Endothelial cell of umbilical vein (primary cell): ENCODE results near the gene TLR9. TPM values are rescaled to one million over a fixed set of nuclear protein-coding genes. Genes with fewer than 3 reads are reported as not detected.

Experiments used
- BruUV-seq: library from RNA; stranded (reverse); fragments of 400-500 nt; replicated peaks from 2 replicates; lab custom pipeline; 2021; lab: Mats Ljungman, UMichigan
- CTCF ChIA-PET: fragments of 300-600, 350-600 bp; sonication (Branson Sonifier 250); formaldehyde crosslinking; loops from one replicate; lab custom pipeline; 2021; ENCODE audit warnings: antibody characterized with exemption, inconsistent platforms; lab: Charles Lee
- POLR2A ChIA-PET: fragments of 300-600, 350-600 bp; sonication (Branson Sonifier 250); formaldehyde crosslinking; loops from one replicate; lab custom pipeline; 2021; ENCODE audit warnings: antibody characterized with exemption, inconsistent platforms; lab: Charles Lee
- DNase-seq: peaks from one replicate; pipeline ENCODE4 v3.0.0-alpha.2; 2011; ENCODE audit warnings: low read depth, low spot score
- FAIRE-seq: peaks from 2 replicates; lab custom pipeline; 2011; peaks lifted over from hg19 to GRCh38; lab: Jason Lieb, UNC
- H2AFZ ChIP-seq: 2 replicates; pipeline ENCODE4 v1.6.0; 2012; ENCODE audit warnings: low read depth, low read length, control low read depth, inconsistent platforms
- H3K27ac ChIP-seq: 2 replicates; pipeline ENCODE4 v1.5.1; 2011; ENCODE audit warnings: low read depth, mild to moderate bottlenecking, control low read depth, low read length, moderate library complexity; ENCODE audit not compliant: insufficient read depth
- H3K27me3 ChIP-seq, 2 experiments: 2 replicates each; pipeline versions ENCODE4 v1.6.0 to v1.6.1; 2011; ENCODE audit warnings: low read length in 2 of 2, mixed read lengths in 1 of 2; ENCODE audit not compliant: control insufficient read depth in 2 of 2, insufficient read depth in 2 of 2
- H3K36me3 ChIP-seq, 2 experiments: 2 replicates in 1 of 2; 3 replicates in 1 of 2; pipeline ENCODE4 v1.5.1; 2011; ENCODE audit warnings: low read length in 2 of 2, mild to moderate bottlenecking in 1 of 2, moderate library complexity in 1 of 2; ENCODE audit not compliant: control insufficient read depth in 2 of 2, insufficient read depth in 2 of 2; ENCODE audit errors: extremely low read depth in 1 of 2
- H3K4me1 ChIP-seq: 3 replicates; pipeline ENCODE4 v1.5.1; 2011; ENCODE audit warnings: mild to moderate bottlenecking, low read length; ENCODE audit not compliant: control insufficient read depth, insufficient read depth; ENCODE audit errors: extremely low read depth
- H3K4me2 ChIP-seq: 2 replicates; pipeline ENCODE4 v1.6.1; 2011; ENCODE audit warnings: low read length, control low read depth, mixed read lengths; ENCODE audit not compliant: insufficient read depth
- H3K4me3 ChIP-seq, 3 experiments: fragments of 200-600 bp in 1 of 3; sonication (generic), shearing (Covaris generic) in 1 of 3; replicated peaks in 1 of 3; 2 replicates each; pipeline ENCODE4 v1.5.1; 2011 to 2016; ENCODE audit warnings: control low read depth in 3 of 3, low read length in 3 of 3, mild to moderate bottlenecking in 2 of 3, inconsistent platforms in 1 of 3, low read depth in 1 of 3, moderate library complexity in 1 of 3; ENCODE audit not compliant: insufficient read depth in 1 of 3
- H3K79me2 ChIP-seq: 2 replicates; pipeline ENCODE4 v1.6.0; 2012; ENCODE audit warnings: low read length, inconsistent platforms; ENCODE audit not compliant: control insufficient read depth, insufficient read depth
- H3K9ac ChIP-seq: replicated peaks from 2 replicates; pipeline ENCODE3; 2011; ENCODE audit warnings: low read length, control low read depth; ENCODE audit not compliant: insufficient read depth; ENCODE audit errors: extremely low read depth
- H3K9me1 ChIP-seq: replicated peaks from 3 replicates; pipeline ENCODE4 v1.6.0; 2011; ENCODE audit warnings: mild to moderate bottlenecking, low read length; ENCODE audit not compliant: control insufficient read depth, insufficient read depth; ENCODE audit errors: extremely low read depth
- H3K9me3 ChIP-seq: replicated peaks from 2 replicates; pipeline ENCODE4 v1.5.1; 2012; ENCODE audit warnings: low read length, inconsistent platforms; ENCODE audit not compliant: control insufficient read depth, insufficient read depth
- H4K20me1 ChIP-seq: replicated peaks from 2 replicates; pipeline ENCODE3; 2011; ENCODE audit warnings: mild to moderate bottlenecking, low read length; ENCODE audit not compliant: control insufficient read depth, insufficient read depth; ENCODE audit errors: extremely low read depth
- CTCF ChIP-seq, 2 donors: IDR thresholded peaks; 1 replicate in 1 of 2; 2 replicates in 1 of 2; pipeline ENCODE4 v1.5.1; 2011; ENCODE audit warnings: low read length in 2 of 2, mild to moderate bottlenecking in 2 of 2, moderate library complexity in 2 of 2, control low read depth in 1 of 2, inconsistent platforms in 1 of 2, low read depth in 1 of 2; ENCODE audit not compliant: insufficient read depth in 1 of 2; ENCODE audit errors: extremely low read depth in 1 of 2
- EZH2 ChIP-seq: IDR thresholded peaks from 2 replicates; pipeline ENCODE4 v1.6.1; 2012; ENCODE audit warnings: borderline replicate concordance, low read depth, mild to moderate bottlenecking, moderate library complexity, low read length, inconsistent platforms; ENCODE audit not compliant: severe bottlenecking
- FOS ChIP-seq: IDR thresholded peaks from 2 replicates; pipeline ENCODE4 v1.6.1; 2011; ENCODE audit warnings: mild to moderate bottlenecking, low read length, moderate library complexity, borderline replicate concordance; ENCODE audit not compliant: insufficient read depth
- GATA2 ChIP-seq: IDR thresholded peaks from 2 replicates; pipeline ENCODE4 v1.7.0; 2011; ENCODE audit warnings: low read depth, mild to moderate bottlenecking, moderate library complexity, mixed read lengths, low read length; ENCODE audit not compliant: insufficient read length, insufficient read depth
- JUN ChIP-seq: IDR thresholded peaks from 2 replicates; pipeline ENCODE4 v1.6.1; 2011; ENCODE audit warnings: borderline replicate concordance, low read depth; ENCODE audit not compliant: insufficient read length, insufficient read depth
- MAX ChIP-seq: IDR thresholded peaks from 2 replicates; pipeline ENCODE4 v1.6.1; 2011; ENCODE audit not compliant: insufficient read depth, insufficient read length
- MYC ChIP-seq: IDR thresholded peaks from one replicate; pipeline ENCODE4 v1.6.1; 2011; ENCODE audit warnings: mild to moderate bottlenecking, low read depth, low read length
- POLR2A ChIP-seq: IDR thresholded peaks from 2 replicates; pipeline ENCODE4 v1.6.1; 2012; ENCODE audit warnings: low read depth, mild to moderate bottlenecking, control low read depth, low read length
- POLR2AphosphoS5 ChIP-seq: IDR thresholded peaks from 2 replicates; pipeline ENCODE4 v1.6.1; 2012; ENCODE audit warnings: low read depth, mild to moderate bottlenecking, control low read depth, low read length, moderate library complexity; ENCODE audit not compliant: insufficient read depth
- dilution Hi-C: fragments of 300-500 bp; cut with MboI; formaldehyde crosslinking; loops from one replicate; pipeline ENCODE4 v1.15.0; 2019; ENCODE audit warnings: low sequenced_read_pairs; ENCODE audit not compliant: extremely low pct_ligation_motif_present
- intact Hi-C: fragments of 100-400 bp; cut with micrococcal nuclease; formaldehyde crosslinking; loops from one replicate; pipeline ENCODE4 v1.10.0; 2022
- polyA plus RNA-seq, 4 experiments: library from polyadenylated mRNA; depleted of rRNA in 3 of 4; stranded (reverse) in 3 of 4; unstranded in 1 of 4; fragments of >200 nt; gene quantifications; 2 replicates each; pipeline versions ENCODE4 v1.2.1 to v1.2.3, GENCODE V29; 2011 to 2012; ENCODE audit warnings: missing spikeins in 1 of 4
- total RNA-seq: library from RNA; stranded (reverse); gene quantifications from 2 replicates; pipeline ENCODE4 v1.2.3, GENCODE V29; 2021

TLR9 gene
- total and polyA plus RNA-seq, 2 donors (not counting 3 experiments of a cell fraction or from before 2014, with no cell fraction given): not detected

- no peaks in the 10 kb centered on the region for H4K20me1 ChIP-seq
- no peaks in the 10 kb centered on the region for H3K36me3 ChIP-seq
- no peaks in the 10 kb centered on the region for H3K79me2 ChIP-seq
- DNase-seq (no peak), FAIRE-seq (no peak)
- H3K4me2 ChIP-seq: no peak overlapping the region
- intact Hi-C loops (no loop called here), dilution Hi-C loops (no loop called here)
- H3K4me3 ChIP-seq: no peak overlapping the region
- no peaks in the 10 kb centered on the region for H3K4me1 ChIP-seq
- no peak overlapping the region for H3K9ac ChIP-seq
- no peaks in the 10 kb centered on the region for H3K27me3 ChIP-seq
- ChIA-PET POLR2A (no interaction called here), CTCF (no interaction called here)
- no peak for TF ChIP-seq CTCF (IDR thresholded peaks at IDR 0.05; ENCODE audit: extremely low read depth in 1 of 2, insufficient read depth in 1 of 2, low read depth in 1 of 2, low read length in 2 of 2)
- TF ChIP-seq FOS: no peak
- TF ChIP-seq POLR2AphosphoS5: no peak
- no TSS peak for BruUV-seq
- no peak overlapping the region for H2AFZ ChIP-seq
- H3K9me1 ChIP-seq: no peaks in the 10 kb centered on the region
- H3K27ac ChIP-seq: no peak overlapping the region
- H3K9me3 ChIP-seq: no peaks in the 10 kb centered on the region
These were observed 40.8 kb downstream of the TLR9 start for GRCh38 chr3:52184690-52185089.

- DNase-seq: no peak
These were observed 41.5 kb downstream of the TLR9 start for GRCh38 chr3:52183786-52184445.

More at GRCh38 chr3:52183786-52184445, 41.5 kb downstream of the TLR9 start:
- TF ChIP-seq CTCF (IDR thresholded peaks at IDR 0.05; ENCODE audit: extremely low read depth in 1 of 2, insufficient read depth in 1 of 2, low read depth in 1 of 2, low read length in 2 of 2): no peak
- no peak for TF ChIP-seq EZH2
- TF ChIP-seq FOS: no peak
- no peak for TF ChIP-seq POLR2AphosphoS5
- TF ChIP-seq JUN: no peak
- no peak for TF ChIP-seq GATA2
- no peak for TF ChIP-seq MYC
- no peak for TF ChIP-seq POLR2A
- TF ChIP-seq MAX: no peak
- no peak overlapping the region for H3K4me2 ChIP-seq
- peaks cover 0 to under 1% of the 10 kb centered on the region in 2 experiments for H3K27me3 ChIP-seq
- no peaks in the 10 kb centered on the region for H4K20me1 ChIP-seq
- no peaks in the 10 kb centered on the region for H3K36me3 ChIP-seq
- H3K4me1 ChIP-seq: no peaks in the 10 kb centered on the region
- H2AFZ ChIP-seq: no peak overlapping the region
- no peak overlapping the region for H3K9ac ChIP-seq
- CTCF ChIA-PET: interaction anchor here (1.0 to 2.2 kb wide), 2 partner anchors 9 to 13 kb away, joined by 3 to 5 read pairs; no protein-coding TSS in a partner anchor
- no peaks in the 10 kb centered on the region for H3K9me3 ChIP-seq
- no TSS peak for BruUV-seq
- H3K27ac ChIP-seq: no peak overlapping the region
- no peaks in the 10 kb centered on the region for H3K79me2 ChIP-seq
- intact Hi-C loops (no loop called here), dilution Hi-C loops (no loop called here)
- no peaks in the 10 kb centered on the region for H3K9me1 ChIP-seq
- FAIRE-seq: no peak
- POLR2A ChIA-PET: no interaction called here
- no peak overlapping the region for H3K4me3 ChIP-seq
